Testis (tissue), 2 donors: ENCODE results near the gene ITPR2.
A peak's percentile ranks its signal among the peaks of the same experiment; 100 is the strongest.

Experiments used
- POLR2A ChIP-seq: fragments of 450-650 bp; IDR thresholded peaks from one replicate; pipeline ENCODE4 v1.6.1; 2017; ENCODE audit warnings: antibody characterized with exemption, mild to moderate bottlenecking, moderate library complexity
- TF ChIP-seq, protein P1 (sequence below), 3 experiments: fragments of 450-650 bp in 2 of 3; fragments of 200-600 bp in 1 of 3; sonication (generic) in 1 of 3; IDR thresholded peaks; one replicate each; pipeline ENCODE4 v1.5.1; 2016 to 2019; ENCODE audit warnings: antibody characterized with exemption in 3 of 3, mild to moderate bottlenecking in 2 of 3, moderate library complexity in 1 of 3

GRCh38 chr12:26524862-26525465, 308.0 kb downstream of the ITPR2 start:
- TF ChIP-seq, protein P1, sequence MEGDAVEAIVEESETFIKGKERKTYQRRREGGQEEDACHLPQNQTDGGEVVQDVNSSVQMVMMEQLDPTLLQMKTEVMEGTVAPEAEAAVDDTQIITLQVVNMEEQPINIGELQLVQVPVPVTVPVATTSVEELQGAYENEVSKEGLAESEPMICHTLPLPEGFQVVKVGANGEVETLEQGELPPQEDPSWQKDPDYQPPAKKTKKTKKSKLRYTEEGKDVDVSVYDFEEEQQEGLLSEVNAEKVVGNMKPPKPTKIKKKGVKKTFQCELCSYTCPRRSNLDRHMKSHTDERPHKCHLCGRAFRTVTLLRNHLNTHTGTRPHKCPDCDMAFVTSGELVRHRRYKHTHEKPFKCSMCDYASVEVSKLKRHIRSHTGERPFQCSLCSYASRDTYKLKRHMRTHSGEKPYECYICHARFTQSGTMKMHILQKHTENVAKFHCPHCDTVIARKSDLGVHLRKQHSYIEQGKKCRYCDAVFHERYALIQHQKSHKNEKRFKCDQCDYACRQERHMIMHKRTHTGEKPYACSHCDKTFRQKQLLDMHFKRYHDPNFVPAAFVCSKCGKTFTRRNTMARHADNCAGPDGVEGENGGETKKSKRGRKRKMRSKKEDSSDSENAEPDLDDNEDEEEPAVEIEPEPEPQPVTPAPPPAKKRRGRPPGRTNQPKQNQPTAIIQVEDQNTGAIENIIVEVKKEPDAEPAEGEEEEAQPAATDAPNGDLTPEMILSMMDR (IDR thresholded peaks at IDR 0.05): peak; percentile 62 to 69 (median 69)
- no peak for TF ChIP-seq POLR2A
